GM21723 (cell line): ENCODE results near the gene LSM2.
"Not testable (repeated sequence)": the region's sequence is repeated elsewhere in the genome, so short reads cannot be mapped to it uniquely, and the experiment has no call there.

Experiments
- ATAC-seq: cut with Tn5 transposase; IDR thresholded peaks from one replicate; pipeline ENCODE4 v1.9.1; 2021; ENCODE audit warnings: mild to moderate bottlenecking, moderate library complexity; ENCODE audit not compliant: unreplicated experiment

The LSM2 gene

GRCh38 chr6:31799781-31800180 lies 7.0 kb downstream of the LSM2 start:
- no peak for ATAC-seq

GRCh38 chr6:31797588-31797987 lies 9.2 kb downstream of the LSM2 start:
- no peak for ATAC-seq

GRCh38 chr6:31796993-31797385 lies 9.8 kb downstream of the LSM2 start:
- no peak for ATAC-seq

- ATAC-seq = peak; percentile 80
These were observed 11.0 kb downstream of the LSM2 start, which contains the start of gene VARS1 for GRCh38 chr6:31795616-31796298. Gene VARS1, minus strand, starts transcription at chr6:31795752. Its CDS starts 535 bp downstream, at chr6:31795217.

GRCh38 chr6:31794866-31795615 lies 11.7 kb downstream of the LSM2 start:
- ATAC-seq = peak; percentile 16

- no peak for ATAC-seq
These were observed 12.4 kb downstream of the LSM2 start for GRCh38 chr6:31794294-31794865.

- ATAC-seq = not testable (repeated sequence)
These were observed 12.9 kb downstream of the LSM2 start for GRCh38 chr6:31793927-31794245.

GRCh38 chr6:31792761-31793171 lies 14.0 kb downstream of the LSM2 start:
- ATAC-seq = no peak

GRCh38 chr6:31792090-31792374 lies 14.7 kb downstream of the LSM2 start:
- no peak for ATAC-seq

- no peak for ATAC-seq
These were observed 15.3 kb downstream of the LSM2 start for GRCh38 chr6:31791324-31792089.

- ATAC-seq = no peak
These were observed 21.3 kb downstream of the LSM2 start for GRCh38 chr6:31785475-31785874.

- no peak for ATAC-seq
These were observed 22.5 kb downstream of the LSM2 start for GRCh38 chr6:31784098-31784925.

GRCh38 chr6:31782126-31782855 lies 24.5 kb downstream of the LSM2 start:
- no peak for ATAC-seq

- ATAC-seq = no peak
These were observed 25.3 kb downstream of the LSM2 start for GRCh38 chr6:31781244-31782125.

GRCh38 chr6:31780507-31781243 lies 26.1 kb downstream of the LSM2 start:
- no peak for ATAC-seq

- ATAC-seq = no peak
These were observed 26.9 kb downstream of the LSM2 start for GRCh38 chr6:31779908-31780307.

GRCh38 chr6:31778999-31779885 lies 27.5 kb downstream of the LSM2 start:
- no peak for ATAC-seq
